ENCODE results near the gene STX1B.

Gene STX1B

GRCh38 chr16:31010585-31011325, at the start of gene STX1B:
Gene STX1B (minus strand): TSS chr16:31010638. CDS start chr16:31010396, 242 bp downstream.
- Mint-ChIP-seq H3K27me3 (peaks cover 17% of the 10 kb centered on the region), H3K9me3 (no peaks in the 10 kb centered on the region), H3K4me3 (peak within 1 kb of the TSS; percentile 72), H3K4me1 (ENCODE audit: low read depth) (peaks cover 16% of the 10 kb centered on the region), H3K27ac (peak within 1 kb of the TSS; percentile 72), H3K36me3 (ENCODE audit: low read depth) (no peaks in the 10 kb centered on the region)
- peak; percentile 67 for DNase-seq

GRCh38 chr16:31055613-31056012, 45.2 kb upstream of the STX1B start:
- Mint-ChIP-seq H3K4me1 (ENCODE audit: low read depth) (peaks cover 4% of the 10 kb centered on the region), H3K27me3 (no peaks in the 10 kb centered on the region), H3K27ac (no peak overlapping the region)

GRCh38 chr16:31052114-31052513, 41.7 kb upstream of the STX1B start:
- Mint-ChIP-seq H3K4me3 (no peak overlapping the region), H3K27me3 (no peaks in the 10 kb centered on the region), H3K4me1 (ENCODE audit: low read depth) (peaks cover 4% of the 10 kb centered on the region), H3K36me3 (ENCODE audit: low read depth) (peaks cover 4% of the 10 kb centered on the region), H3K9me3 (no peaks in the 10 kb centered on the region), H3K27ac (no peak overlapping the region)
- no peak for DNase-seq

More at GRCh38 chr16:31055613-31056012, 45.2 kb upstream of the STX1B start:
- no peak overlapping the region for H3K4me3 Mint-ChIP-seq
- DNase-seq: no peak
- no peaks in the 10 kb centered on the region for H3K9me3 Mint-ChIP-seq
- peaks cover 20% of the 10 kb centered on the region for H3K36me3 Mint-ChIP-seq (ENCODE audit: low read depth)

GRCh38 chr16:31050280-31051030, 40.0 kb upstream of the STX1B start:
- no peaks in the 10 kb centered on the region for H3K36me3 Mint-ChIP-seq (ENCODE audit: low read depth)
- no peaks in the 10 kb centered on the region for H3K9me3 Mint-ChIP-seq
- no peaks in the 10 kb centered on the region for H3K27me3 Mint-ChIP-seq
- H3K4me1 Mint-ChIP-seq (ENCODE audit: low read depth): peaks cover 4% of the 10 kb centered on the region
- no peak overlapping the region for H3K4me3 Mint-ChIP-seq
- DNase-seq: no peak
- H3K27ac Mint-ChIP-seq: no peak overlapping the region

GRCh38 chr16:31043898-31044481, 33.6 kb upstream of the STX1B start:
- H3K36me3 Mint-ChIP-seq (ENCODE audit: low read depth): peaks cover 40% of the 10 kb centered on the region
- H3K4me1 Mint-ChIP-seq (ENCODE audit: low read depth): no peaks in the 10 kb centered on the region
- H3K27me3 Mint-ChIP-seq: no peaks in the 10 kb centered on the region
- H3K27ac Mint-ChIP-seq: no peak overlapping the region
- H3K9me3 Mint-ChIP-seq: no peaks in the 10 kb centered on the region
- H3K4me3 Mint-ChIP-seq: no peak overlapping the region
- DNase-seq: no peak

- DNase-seq: no peak
- Mint-ChIP-seq H3K4me1 (ENCODE audit: low read depth) (no peaks in the 10 kb centered on the region), H3K27ac (no peak overlapping the region), H3K36me3 (ENCODE audit: low read depth) (peaks cover 46% of the 10 kb centered on the region), H3K9me3 (no peaks in the 10 kb centered on the region), H3K4me3 (no peak overlapping the region), H3K27me3 (no peaks in the 10 kb centered on the region)
Observed at GRCh38 chr16:31043352-31043751, 32.9 kb upstream of the STX1B start.

- Mint-ChIP-seq H3K4me3 (no peak overlapping the region), H3K36me3 (ENCODE audit: low read depth) (peaks cover 50% of the 10 kb centered on the region), H3K4me1 (ENCODE audit: low read depth) (no peaks in the 10 kb centered on the region), H3K27me3 (no peaks in the 10 kb centered on the region), H3K9me3 (no peaks in the 10 kb centered on the region), H3K27ac (no peak overlapping the region)
- no peak for DNase-seq
Observed at GRCh38 chr16:31042866-31043265, 32.4 kb upstream of the STX1B start.

GRCh38 chr16:31038993-31039392, 28.6 kb upstream of the STX1B start:
- Mint-ChIP-seq H3K27me3 (no peaks in the 10 kb centered on the region), H3K36me3 (ENCODE audit: low read depth) (peaks cover 71% of the 10 kb centered on the region), H3K9me3 (no peaks in the 10 kb centered on the region), H3K4me3 (no peak overlapping the region), H3K27ac (peak overlapping the region; percentile 63), H3K4me1 (ENCODE audit: low read depth) (peaks cover 12% of the 10 kb centered on the region)
- no peak for DNase-seq

- H3K27me3 Mint-ChIP-seq: no peaks in the 10 kb centered on the region
- no peak for DNase-seq
- peaks cover 23% of the 10 kb centered on the region for H3K4me1 Mint-ChIP-seq (ENCODE audit: low read depth)
- peaks cover 65% of the 10 kb centered on the region for H3K36me3 Mint-ChIP-seq (ENCODE audit: low read depth)
- H3K27ac Mint-ChIP-seq: no peak overlapping the region
- H3K4me3 Mint-ChIP-seq: no peak overlapping the region
- no peaks in the 10 kb centered on the region for H3K9me3 Mint-ChIP-seq
Observed at GRCh38 chr16:31036691-31037090, 26.3 kb upstream of the STX1B start.

GRCh38 chr16:31033709-31034492, 23.5 kb upstream of the STX1B start:
- DNase-seq: peak; percentile 91
- Mint-ChIP-seq H3K27ac (peak overlapping the region; percentile 96), H3K4me3 (peak overlapping the region; percentile 91), H3K36me3 (ENCODE audit: low read depth) (peaks cover 40% of the 10 kb centered on the region), H3K9me3 (no peaks in the 10 kb centered on the region), H3K4me1 (ENCODE audit: low read depth) (peaks cover 23% of the 10 kb centered on the region), H3K27me3 (no peaks in the 10 kb centered on the region)

GRCh38 chr16:31032736-31033708, 22.6 kb upstream of the STX1B start, which contains the start of gene STX4:
Gene STX4 (plus strand): TSS chr16:31033558. CDS start chr16:31033806, 248 bp downstream.
- H3K27ac Mint-ChIP-seq: peak within 1 kb of the TSS; percentile 96
- H3K4me3 Mint-ChIP-seq: peak within 1 kb of the TSS; percentile 91
- peak; percentile 95 for DNase-seq

GRCh38 chr16:31031276-31031675, 20.8 kb upstream of the STX1B start:
- H3K27ac Mint-ChIP-seq: no peak overlapping the region
- no peak for DNase-seq
- H3K9me3 Mint-ChIP-seq: no peaks in the 10 kb centered on the region
- H3K4me1 Mint-ChIP-seq (ENCODE audit: low read depth): peaks cover 21% of the 10 kb centered on the region
- no peaks in the 10 kb centered on the region for H3K27me3 Mint-ChIP-seq
- H3K4me3 Mint-ChIP-seq: no peak overlapping the region
- H3K36me3 Mint-ChIP-seq (ENCODE audit: low read depth): peaks cover 24% of the 10 kb centered on the region

More at GRCh38 chr16:31032736-31033708, 22.6 kb upstream of the STX1B start, which contains the start of gene STX4:
- H3K4me1 Mint-ChIP-seq (ENCODE audit: low read depth): peaks cover 23% of the 10 kb centered on the region
- peaks cover 32% of the 10 kb centered on the region for H3K36me3 Mint-ChIP-seq (ENCODE audit: low read depth)
- no peaks in the 10 kb centered on the region for H3K9me3 Mint-ChIP-seq
- no peaks in the 10 kb centered on the region for H3K27me3 Mint-ChIP-seq

GRCh38 chr16:31029272-31029671, 18.8 kb upstream of the STX1B start:
- Mint-ChIP-seq H3K9me3 (no peaks in the 10 kb centered on the region), H3K4me1 (ENCODE audit: low read depth) (peaks cover 12% of the 10 kb centered on the region), H3K27ac (no peak overlapping the region), H3K4me3 (no peak overlapping the region), H3K27me3 (no peaks in the 10 kb centered on the region), H3K36me3 (ENCODE audit: low read depth) (peaks cover 11% of the 10 kb centered on the region)
- DNase-seq: no peak

Data from activated T-cell treated with anti-CD3 and anti-CD28 coated beads, Interleukin-2, amount 50 U/mL, for 24 hours (primary cell).